SK-N-SH (cell line): ENCODE data around the gene TNFRSF1B. TPM values are rescaled to one million over a fixed set of nuclear protein-coding genes. Genes with fewer than 3 reads are reported as not detected.

Source experiments
- CTCF ChIA-PET: fragments of 300-600, 350-600 bp; formaldehyde crosslinking; extraction: SDS; loops from one replicate; lab custom pipeline; 2021; lab: Yijun Ruan, JAX
- POLR2A ChIA-PET: fragments of 350-600 bp; sonication (Branson Sonifier 250); formaldehyde crosslinking; extraction: SDS; loops from one replicate; lab custom pipeline; 2020; ENCODE audit warnings: antibody characterized with exemption, inconsistent platforms; lab: Yijun Ruan, JAX
- DNase-seq: peaks from one replicate; pipeline ENCODE4 v3.0.0; 2012
- H2AFZ ChIP-seq: fragments of 200-600 bp; sonication (generic); 2 replicates; pipeline ENCODE4 v1.8.1; 2016; ENCODE audit warnings: antibody characterized with exemption, mild to moderate bottlenecking, low read depth
- H3F3A ChIP-seq: fragments of 200-600 bp; sonication (generic); replicated peaks from 2 replicates; pipeline ENCODE3; 2016; ENCODE audit warnings: antibody characterized with exemption, mild to moderate bottlenecking; ENCODE audit not compliant: insufficient read depth
- H3K27ac ChIP-seq, 2 experiments: fragments of 200-500 bp in 1 of 2; fragments of 200-600 bp in 1 of 2; sonication (Bioruptor generic) in 1 of 2; sonication (generic), shearing (Covaris generic) in 1 of 2; 2 replicates each; pipeline versions ENCODE4 v1.5.1 to v1.6.1; 2014 to 2016; ENCODE audit warnings: low read depth in 2 of 2, inconsistent platforms in 1 of 2, low read length in 1 of 2, mild to moderate bottlenecking in 1 of 2, mixed read lengths in 1 of 2
- H3K27me3 ChIP-seq: fragments of 200-600 bp; sonication (generic), shearing (Covaris generic); 2 replicates; pipeline ENCODE4 v1.6.1; 2016; ENCODE audit warnings: mixed run types; ENCODE audit not compliant: insufficient read depth
- H3K36me3 ChIP-seq, 2 experiments: fragments of 200-500 bp in 1 of 2; fragments of 200-600 bp in 1 of 2; sonication (Bioruptor generic) in 1 of 2; sonication (generic) in 1 of 2; replicated peaks in 1 of 2; 2 replicates each; pipeline versions ENCODE3 to v1.5.1; 2014 to 2016; ENCODE audit warnings: low read length in 1 of 2, mild to moderate bottlenecking in 1 of 2; ENCODE audit not compliant: insufficient read depth in 2 of 2, control insufficient read depth in 1 of 2
- H3K4me1 ChIP-seq, 2 experiments: fragments of 200-500 bp in 1 of 2; fragments of 200-600 bp in 1 of 2; sonication (Bioruptor generic) in 1 of 2; sonication (generic), shearing (Covaris generic) in 1 of 2; 2 replicates each; pipeline versions ENCODE4 v1.5.1 to v1.6.1; 2014 to 2016; ENCODE audit warnings: low read depth in 1 of 2, low read length in 1 of 2, mixed run types in 1 of 2; ENCODE audit not compliant: insufficient read depth in 2 of 2, control insufficient read depth in 1 of 2
- H3K4me2 ChIP-seq: fragments of 200-600 bp; sonication (generic), shearing (Covaris generic); 2 replicates; pipeline ENCODE4 v1.6.1; 2017; ENCODE audit warnings: mixed run types
- H3K4me3 ChIP-seq, 2 experiments: fragments of 200-500 bp in 1 of 2; fragments of 200-600 bp in 1 of 2; sonication (Bioruptor generic) in 1 of 2; sonication (generic), shearing (Covaris generic) in 1 of 2; 2 replicates each; pipeline versions ENCODE4 v1.5.1 to v1.8.1; 2014 to 2016; ENCODE audit warnings: low read depth in 2 of 2, inconsistent platforms in 1 of 2, low read length in 1 of 2, mild to moderate bottlenecking in 1 of 2, mixed read lengths in 1 of 2, moderate library complexity in 1 of 2
- H3K79me2 ChIP-seq: fragments of 200-600 bp; sonication (generic); 2 replicates; pipeline ENCODE4 v1.8.1; 2017; ENCODE audit warnings: mild to moderate bottlenecking; ENCODE audit not compliant: insufficient read depth
- H3K9ac ChIP-seq: fragments of 200-600 bp; sonication (generic); 2 replicates; pipeline ENCODE4 v1.6.1; 2017; ENCODE audit warnings: mixed run types
- H3K9me2 ChIP-seq: fragments of 200-600 bp; sonication (generic); 2 replicates; pipeline ENCODE4 v1.6.1; 2017; ENCODE audit warnings: mixed run types
- H3K9me3 ChIP-seq: fragments of 200-600 bp; sonication (generic); 2 replicates; pipeline ENCODE4 v1.6.1; 2017; ENCODE audit warnings: mixed run types, mild to moderate bottlenecking, moderate library complexity
- H4K20me1 ChIP-seq: fragments of 200-600 bp; sonication (generic); 2 replicates; pipeline ENCODE4 v1.6.1; 2017; ENCODE audit warnings: mild to moderate bottlenecking, mixed run types; ENCODE audit not compliant: insufficient read depth
- CHD2 ChIP-seq: fragments of 150-350 bp; IDR thresholded peaks from 2 replicates; pipeline ENCODE4 v1.6.1; 2018; ENCODE audit warnings: low read length; ENCODE audit not compliant: partially characterized antibody
- EZH2phosphoT487 ChIP-seq: fragments of 200-600 bp; sonication (generic); IDR thresholded peaks from 2 replicates; pipeline ENCODE4 v1.6.1; 2017; ENCODE audit warnings: low read depth, mixed run types, mild to moderate bottlenecking, antibody characterized with exemption, moderate library complexity, borderline replicate concordance
- GABPA ChIP-seq: IDR thresholded peaks from 2 replicates; pipeline ENCODE4 v1.4.0; 2012; ENCODE audit warnings: low read depth, mild to moderate bottlenecking
- GATA2 ChIP-seq: sonication (generic); formaldehyde crosslinking; IDR thresholded peaks from 2 replicates; pipeline ENCODE4 v1.5.0; 2020; ENCODE audit warnings: mild to moderate bottlenecking, missing genetic modification reagents
- JUND ChIP-seq: IDR thresholded peaks from 2 replicates; pipeline ENCODE4 v1.4.0; 2012
- NFIC ChIP-seq: IDR thresholded peaks from 2 replicates; pipeline ENCODE4 v1.4.0; 2012; ENCODE audit warnings: borderline replicate concordance
- NRF1 ChIP-seq: IDR thresholded peaks from 2 replicates; pipeline ENCODE4 v1.6.1; 2012; ENCODE audit warnings: low read depth, mild to moderate bottlenecking, low read length
- RAD21 ChIP-seq: IDR thresholded peaks from 2 replicates; pipeline ENCODE4 v1.6.1; 2012; ENCODE audit warnings: mild to moderate bottlenecking, low read length
- REST ChIP-seq: IDR thresholded peaks from 2 replicates; pipeline ENCODE4 v1.6.1; 2012; ENCODE audit warnings: mild to moderate bottlenecking, low read depth, low read length, moderate library complexity
- RFX5 ChIP-seq: IDR thresholded peaks from 2 replicates; pipeline ENCODE4 v1.6.1; 2012; ENCODE audit warnings: mild to moderate bottlenecking, improper control_type of control experiment, low read length
- SIN3A ChIP-seq: IDR thresholded peaks from 2 replicates; pipeline ENCODE4 v1.6.1; 2012; ENCODE audit warnings: low read depth, mild to moderate bottlenecking, low read length, moderate library complexity, borderline replicate concordance
- SMC3 ChIP-seq: IDR thresholded peaks from 2 replicates; pipeline ENCODE4 v1.6.1; 2012; ENCODE audit warnings: low read depth, low read length, improper control_type of control experiment
- TAF1 ChIP-seq: IDR thresholded peaks from 2 replicates; pipeline ENCODE4 v1.6.1; 2012; ENCODE audit warnings: low read depth, mild to moderate bottlenecking, low read length, moderate library complexity, borderline replicate concordance
- TCF12 ChIP-seq: IDR thresholded peaks from 2 replicates; pipeline ENCODE4 v1.4.0; 2012
- YY1 ChIP-seq: IDR thresholded peaks from 2 replicates; pipeline ENCODE4 v1.4.0; 2012; ENCODE audit warnings: low read depth, mild to moderate bottlenecking
- ZBTB33 ChIP-seq: IDR thresholded peaks from 2 replicates; pipeline ENCODE4 v1.4.0; 2012; ENCODE audit warnings: low read depth, borderline replicate concordance
- WGBS: methylation state at CpG from one replicate; pipeline ENCODE4 v1.1.6; 2017; ENCODE audit warnings: low lambda C conversion rate; 5-methylcytosine and 5-hydroxymethylcytosine counted together
- polyA plus RNA-seq, 3 experiments: library from polyadenylated mRNA; depleted of rRNA; stranded (reverse); fragments of >200 nt; gene quantifications; 2 replicates each; pipeline ENCODE4 v1.2.3, GENCODE V29; 2012
- TF ChIP-seq, protein P1 (sequence below): fragments of 150-350 bp; IDR thresholded peaks from 2 replicates; pipeline ENCODE4 v1.6.1; 2017; ENCODE audit warnings: antibody characterized with exemption, low read length, low read depth, borderline replicate concordance
- TF ChIP-seq, protein P2 (sequence below): fragments of 150-350 bp; IDR thresholded peaks from 2 replicates; pipeline ENCODE4 v1.6.1; 2016; ENCODE audit warnings: mild to moderate bottlenecking, low read depth, low read length

TNFRSF1B gene
- polyA plus RNA-seq, 1 of the 3 experiments (the other 2 are of a cell fraction): 0.36 TPM

DNA sequence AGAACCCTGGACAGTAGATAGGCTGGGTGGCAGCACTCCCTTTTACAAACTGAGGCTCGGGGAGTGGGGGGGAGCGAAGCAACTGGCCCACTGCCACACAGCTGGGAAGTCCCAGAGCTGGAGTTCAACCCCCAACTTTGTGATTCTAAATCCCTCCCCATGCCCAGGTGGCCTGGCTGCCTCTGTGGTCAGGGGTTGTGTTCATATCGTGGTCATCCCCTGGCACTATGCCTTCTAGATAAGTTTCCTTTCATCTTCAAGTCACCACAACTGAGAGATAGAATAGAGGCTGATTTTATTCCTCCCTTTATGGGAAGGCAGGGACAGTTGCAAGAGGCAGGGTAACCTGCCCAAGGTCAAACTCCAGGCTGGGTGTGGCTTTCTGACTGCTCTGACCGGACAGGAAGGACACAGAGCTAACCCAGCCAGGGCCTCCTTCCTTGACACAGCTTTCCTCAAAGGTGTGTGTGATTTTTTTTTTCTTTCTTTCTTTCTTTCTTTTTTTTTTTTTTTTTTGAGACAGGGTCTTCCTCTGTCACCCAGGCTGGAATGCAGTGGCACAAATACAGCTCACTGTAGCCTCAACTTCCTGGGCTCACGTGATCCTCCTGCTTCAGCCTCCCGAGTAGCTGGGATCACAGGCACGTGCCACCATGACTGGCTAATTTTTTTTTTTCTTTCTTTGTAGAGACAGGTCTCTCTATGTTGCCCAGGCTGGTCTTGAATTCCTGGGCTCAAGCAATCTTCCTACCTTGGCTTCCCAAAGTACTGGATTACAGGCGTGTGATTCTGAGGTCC lies 18.4 kb upstream of the TNFRSF1B start:
- Histone ChIP-seq H2AFZ (no peak overlapping the region), H3K79me2 (no peaks in the 10 kb centered on the region), H3K9me2 (no peaks in the 10 kb centered on the region), H3K9me3 (no peaks in the 10 kb centered on the region), H3K4me2 (no peak overlapping the region), H3F3A (no peaks in the 10 kb centered on the region), H3K9ac (no peak overlapping the region), H4K20me1 (no peaks in the 10 kb centered on the region), H3K27me3 (no peaks in the 10 kb centered on the region), H3K4me1 (no peaks in the 10 kb centered on the region; a peak in 1 of 4 replicates), H3K27ac (no peak overlapping the region), H3K36me3 (no peaks in the 10 kb centered on the region), H3K4me3 (no peak overlapping the region)
- WGBS: 85% methylated on average over 8 of the region's 8 CpGs
- POLR2A ChIA-PET: no interaction called here
- no peak for DNase-seq
- TF ChIP-seq EZH2phosphoT487 (no peak), GABPA (no peak), SIN3A (no peak), TAF1 (no peak), RAD21 (no peak), JUND (no peak), NRF1 (no peak), GATA2 (CRISPR knock-in tag) (no peak), CHD2 (no peak), YY1 (no peak), NFIC (no peak), REST (no peak)
- CTCF ChIA-PET: interaction anchor here (1.5 to 3.9 kb wide), 6 partner anchors 9 to 61 kb away, joined by 3 to 34 read pairs (median 8); no protein-coding TSS in a partner anchor

DNA sequence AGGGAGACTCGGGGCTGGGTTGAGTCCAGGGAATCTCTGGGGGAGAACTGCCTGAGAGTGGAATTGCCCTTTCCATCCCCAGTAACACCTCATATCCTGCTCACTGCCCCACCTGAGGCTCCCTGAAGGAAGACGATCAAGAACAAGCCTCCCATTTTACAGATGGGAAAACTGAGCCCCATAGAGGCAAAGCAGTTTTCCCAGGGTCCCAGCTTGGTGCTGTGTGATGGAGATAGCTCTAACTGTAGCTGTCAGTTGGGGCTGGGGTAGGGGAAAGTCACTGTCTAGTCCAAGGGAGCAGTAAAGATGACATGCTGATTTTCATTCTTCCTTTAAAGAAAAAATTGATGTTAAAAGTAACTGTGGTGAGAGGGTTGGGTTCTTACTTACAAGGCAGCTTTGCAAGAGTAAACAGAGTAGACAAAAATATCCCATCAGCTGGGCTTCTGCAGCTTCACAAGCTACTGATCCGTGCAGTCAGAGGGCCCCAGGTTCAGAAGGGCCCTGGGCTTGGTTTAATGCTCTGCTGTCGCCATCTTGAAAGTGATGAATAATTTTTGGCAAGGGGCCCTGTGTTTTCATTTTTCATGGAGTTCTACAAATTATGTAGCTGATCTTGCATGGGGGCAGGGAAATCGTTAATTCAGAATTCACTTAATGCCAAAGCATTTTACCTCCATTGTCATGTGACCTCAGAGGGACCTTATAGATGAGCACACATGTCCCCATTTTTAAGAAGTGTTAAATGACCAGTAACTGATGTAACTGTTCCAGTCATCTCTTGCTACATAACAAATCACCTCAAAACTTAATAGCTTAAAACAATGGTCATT lies 17.6 kb upstream of the TNFRSF1B start:
- ChIA-PET CTCF (interaction anchor here (0.8 to 3.9 kb wide), 4 partner anchors 10 to 58 kb away, joined by 4 to 34 read pairs (median 6); no protein-coding TSS in a partner anchor), POLR2A (no interaction called here)
- WGBS: 85% methylated on average over 4 of the region's 5 CpGs
- Histone ChIP-seq H3K9me2 (no peaks in the 10 kb centered on the region), H3F3A (no peaks in the 10 kb centered on the region), H3K27me3 (no peaks in the 10 kb centered on the region), H3K4me3 (no peak overlapping the region), H3K9ac (no peak overlapping the region), H3K4me1 (no peaks in the 10 kb centered on the region; a peak in 1 of 4 replicates), H4K20me1 (no peaks in the 10 kb centered on the region), H3K36me3 (no peaks in the 10 kb centered on the region), H3K27ac (no peak overlapping the region), H3K4me2 (no peak overlapping the region), H3K9me3 (no peaks in the 10 kb centered on the region), H2AFZ (no peak overlapping the region), H3K79me2 (no peaks in the 10 kb centered on the region)
- DNase-seq: no peak
- TF ChIP-seq RFX5 (no peak), SMC3 (no peak), TCF12 (no peak), ZBTB33 (no peak), SIN3A (no peak)
- TF ChIP-seq, protein P1, sequence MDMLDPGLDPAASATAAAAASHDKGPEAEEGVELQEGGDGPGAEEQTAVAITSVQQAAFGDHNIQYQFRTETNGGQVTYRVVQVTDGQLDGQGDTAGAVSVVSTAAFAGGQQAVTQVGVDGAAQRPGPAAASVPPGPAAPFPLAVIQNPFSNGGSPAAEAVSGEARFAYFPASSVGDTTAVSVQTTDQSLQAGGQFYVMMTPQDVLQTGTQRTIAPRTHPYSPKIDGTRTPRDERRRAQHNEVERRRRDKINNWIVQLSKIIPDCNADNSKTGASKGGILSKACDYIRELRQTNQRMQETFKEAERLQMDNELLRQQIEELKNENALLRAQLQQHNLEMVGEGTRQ: no peak
- TF ChIP-seq, protein P2, sequence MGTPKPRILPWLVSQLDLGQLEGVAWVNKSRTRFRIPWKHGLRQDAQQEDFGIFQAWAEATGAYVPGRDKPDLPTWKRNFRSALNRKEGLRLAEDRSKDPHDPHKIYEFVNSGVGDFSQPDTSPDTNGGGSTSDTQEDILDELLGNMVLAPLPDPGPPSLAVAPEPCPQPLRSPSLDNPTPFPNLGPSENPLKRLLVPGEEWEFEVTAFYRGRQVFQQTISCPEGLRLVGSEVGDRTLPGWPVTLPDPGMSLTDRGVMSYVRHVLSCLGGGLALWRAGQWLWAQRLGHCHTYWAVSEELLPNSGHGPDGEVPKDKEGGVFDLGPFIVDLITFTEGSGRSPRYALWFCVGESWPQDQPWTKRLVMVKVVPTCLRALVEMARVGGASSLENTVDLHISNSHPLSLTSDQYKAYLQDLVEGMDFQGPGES: no peak
